Measurements from ENCODE around the gene THSD1.
"Not testable (repeated sequence)": the region's sequence is repeated elsewhere in the genome, so short reads cannot be mapped to it uniquely, and the experiment has no call there.

The THSD1 gene

DNA sequence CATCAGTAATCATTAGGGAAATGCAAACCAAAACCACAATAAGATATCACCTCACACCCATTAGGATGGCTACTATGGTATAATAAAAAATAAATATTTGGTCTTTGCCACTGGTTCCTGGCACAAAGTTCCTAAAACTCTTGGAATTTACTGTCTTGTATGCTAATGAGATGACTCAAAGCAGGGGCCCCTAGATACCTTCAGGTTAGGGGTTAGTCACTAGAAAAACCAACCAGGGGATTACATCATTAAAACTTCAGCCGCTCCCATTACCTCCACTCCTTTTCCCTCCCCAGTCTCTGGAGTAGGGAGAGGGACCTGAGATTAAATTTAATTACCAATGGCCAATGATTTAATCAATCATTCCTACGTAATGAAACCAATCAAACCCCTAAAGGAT lies 49.6 kb downstream of the THSD1 start:
- no peak for DNase-seq (ENCODE audit: low read depth)
- TF ChIP-seq CTCF (conservative IDR thresholded peaks at IDR 0.05; ENCODE audit: low read depth, low read length): no peak
- no peak overlapping the region for H3K4me3 ChIP-seq (ENCODE audit: low read length)

DNA sequence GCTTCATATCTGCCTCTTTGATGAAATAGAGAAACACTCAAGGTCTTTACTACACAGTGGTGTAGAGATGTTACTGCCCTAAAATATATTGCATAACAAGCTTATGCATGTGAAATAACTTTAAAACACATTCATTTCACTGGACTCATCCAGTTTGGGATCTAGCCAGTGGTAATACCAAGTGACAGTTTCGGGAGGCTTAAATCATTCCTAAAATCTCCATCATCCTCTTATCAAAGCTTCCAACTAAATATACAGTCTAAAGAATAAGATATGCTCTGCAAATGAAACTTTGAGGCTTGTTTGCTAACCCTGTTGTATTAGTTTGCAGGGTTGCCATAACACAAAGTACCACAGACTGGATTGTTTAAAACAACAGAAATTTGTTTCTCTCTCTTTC lies 52.8 kb downstream of the THSD1 start:
- TF ChIP-seq CTCF (conservative IDR thresholded peaks at IDR 0.05; ENCODE audit: low read depth, low read length): no peak
- no peak for DNase-seq (ENCODE audit: low read depth)
- H3K4me3 ChIP-seq (ENCODE audit: low read length): no peak overlapping the region

DNA sequence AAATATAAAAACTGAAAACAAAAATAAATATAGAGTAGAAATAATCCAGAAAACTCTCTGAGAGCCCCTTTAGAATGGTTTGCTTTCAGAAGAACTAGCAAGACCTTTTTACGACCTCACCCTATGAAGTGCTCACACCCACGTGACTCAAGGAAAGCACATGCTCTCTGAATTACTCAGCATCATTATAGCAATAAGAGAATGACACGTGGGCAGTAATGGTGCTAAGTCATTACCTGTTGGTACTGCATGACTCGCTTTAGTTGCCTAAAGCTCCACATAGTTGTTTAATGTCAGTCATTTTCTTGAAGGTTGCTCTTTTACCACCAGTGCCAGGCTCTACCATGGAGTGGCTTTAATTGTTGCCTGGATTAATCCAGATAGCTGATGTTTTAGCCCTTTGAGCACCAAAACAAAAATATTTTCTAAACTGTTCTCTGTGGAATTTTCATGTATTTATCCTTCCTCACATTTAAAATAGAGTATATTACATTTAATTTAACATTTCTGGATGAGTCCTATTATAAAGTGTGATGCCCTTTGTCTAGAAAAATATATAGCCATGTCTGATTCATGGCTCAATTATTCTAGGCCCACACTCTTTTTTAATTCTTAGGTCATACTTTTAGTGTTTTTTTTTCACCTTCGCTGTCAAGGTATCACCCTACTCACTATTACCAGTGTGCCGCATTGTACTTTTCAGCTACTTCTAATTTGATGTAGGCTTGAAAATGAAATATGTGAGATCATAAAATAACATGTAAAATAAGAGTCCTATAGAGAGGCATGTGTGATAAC lies 56.8 kb downstream of the THSD1 start:
- no peak overlapping the region for H3K4me3 ChIP-seq (ENCODE audit: low read length)
- peak; percentile 96 for DNase-seq (ENCODE audit: low read depth)
- TF ChIP-seq CTCF (conservative IDR thresholded peaks at IDR 0.05; ENCODE audit: low read depth, low read length): no peak

DNA sequence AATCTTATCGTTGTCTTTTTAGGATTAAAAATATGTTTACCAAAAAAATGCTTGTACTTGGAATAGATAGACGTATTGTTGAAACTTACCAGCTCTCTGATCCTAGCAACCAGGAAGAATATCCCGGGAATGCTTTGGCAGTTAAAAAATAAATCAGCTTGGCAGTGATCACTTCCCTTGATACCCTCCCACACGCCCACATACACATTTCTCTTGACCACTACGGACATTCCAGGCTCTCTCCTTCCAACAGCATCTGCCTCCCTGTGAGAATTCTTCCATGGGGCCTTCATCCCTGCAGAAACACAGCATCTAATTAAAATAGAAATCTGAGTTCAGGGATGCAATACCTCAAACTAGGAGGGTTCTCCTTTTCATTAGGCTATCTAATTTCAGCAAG lies 57.9 kb downstream of the THSD1 start:
- H3K4me3 ChIP-seq (ENCODE audit: low read length): no peak overlapping the region
- DNase-seq (ENCODE audit: low read depth): peak; percentile 85
- no peak for TF ChIP-seq CTCF (conservative IDR thresholded peaks at IDR 0.05; ENCODE audit: low read depth, low read length)

DNA sequence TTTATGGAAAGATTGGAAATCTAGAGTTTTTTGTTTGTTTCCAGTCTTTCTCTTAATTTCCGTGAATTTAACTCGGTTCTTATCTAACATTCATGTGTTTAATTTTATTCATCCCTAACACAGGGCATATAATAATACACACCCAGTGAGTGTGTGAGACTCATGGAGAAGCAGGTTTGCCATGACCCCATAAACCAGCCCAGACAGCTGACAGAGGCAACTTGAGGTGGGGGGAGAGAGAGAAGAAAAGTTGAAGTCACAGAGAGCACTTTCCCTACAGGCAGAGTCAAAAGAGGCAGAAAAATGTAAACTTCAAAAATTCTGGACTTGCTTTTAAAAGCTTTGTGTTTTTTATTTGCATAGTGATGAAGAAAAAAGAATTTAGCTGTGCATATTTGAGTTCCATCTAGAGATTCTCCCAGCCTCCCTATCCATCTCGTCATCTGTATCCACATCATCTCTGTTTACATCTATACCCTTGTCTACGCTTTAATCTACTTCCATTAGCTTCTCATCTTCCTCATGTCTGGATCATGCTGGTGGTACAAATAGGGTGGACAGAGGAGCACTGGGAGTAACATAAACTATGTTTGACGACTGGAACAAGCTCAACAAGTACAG lies 60.2 kb downstream of the THSD1 start:
- no peak for DNase-seq (ENCODE audit: low read depth)
- TF ChIP-seq CTCF (conservative IDR thresholded peaks at IDR 0.05; ENCODE audit: low read depth, low read length): no peak
- no peak overlapping the region for H3K4me3 ChIP-seq (ENCODE audit: low read length)

DNA sequence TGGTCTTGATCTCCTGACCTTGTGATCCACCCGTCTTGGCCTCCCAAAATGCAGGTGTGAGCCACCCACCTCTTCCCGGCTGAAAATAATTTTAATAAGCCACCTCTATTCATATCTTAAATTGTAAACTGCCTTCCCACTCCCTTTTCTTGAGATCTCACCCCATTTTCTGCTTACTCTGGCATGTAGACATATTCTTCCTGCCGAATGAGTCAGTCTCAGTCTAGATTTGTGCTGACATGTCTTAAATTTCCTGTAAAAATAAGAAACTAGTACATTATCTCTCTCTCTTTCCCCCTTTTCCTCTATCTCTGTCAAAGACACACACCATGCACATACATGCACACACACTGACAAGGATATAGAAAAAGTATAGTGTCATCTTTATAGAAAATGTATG lies 60.9 kb downstream of the THSD1 start:
- TF ChIP-seq CTCF (conservative IDR thresholded peaks at IDR 0.05; ENCODE audit: low read depth, low read length): no peak
- DNase-seq (ENCODE audit: low read depth): no peak
- no peak overlapping the region for H3K4me3 ChIP-seq (ENCODE audit: low read length)

DNA sequence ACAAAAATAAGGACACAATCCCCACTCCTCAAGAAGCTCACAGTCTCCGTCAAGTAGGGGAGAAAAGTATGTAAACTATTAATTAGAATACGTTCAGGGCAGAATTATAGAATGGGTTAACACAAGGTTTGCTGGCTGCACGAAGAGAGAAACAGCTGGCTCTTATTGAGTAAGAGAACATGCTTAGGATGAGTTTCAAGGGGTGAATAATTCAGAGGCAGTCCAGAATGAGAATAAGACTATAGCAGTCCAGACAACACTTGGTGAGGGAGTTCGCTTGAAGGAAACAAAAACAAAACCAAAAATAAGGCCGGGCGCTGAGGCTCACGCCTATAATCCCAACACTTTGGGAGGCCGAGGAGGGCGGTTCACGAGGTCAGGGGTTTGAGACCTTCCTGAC lies 61.9 kb downstream of the THSD1 start:
- no peak for TF ChIP-seq CTCF (conservative IDR thresholded peaks at IDR 0.05; ENCODE audit: low read depth, low read length)
- H3K4me3 ChIP-seq (ENCODE audit: low read length): no peak overlapping the region
- DNase-seq (ENCODE audit: low read depth): no peak

GRCh38 chr13:52342203-52342602 lies 63.8 kb downstream of the THSD1 start:
- not testable (repeated sequence) for H3K4me3 ChIP-seq (ENCODE audit: low read length); DNase-seq (ENCODE audit: low read depth)

- H3K4me3 ChIP-seq (ENCODE audit: low read length); DNase-seq (ENCODE audit: low read depth): not testable (repeated sequence)
Observed at GRCh38 chr13:52337828-52338455, 68.0 kb downstream of the THSD1 start.

- not testable (repeated sequence) for H3K4me3 ChIP-seq (ENCODE audit: low read length); DNase-seq (ENCODE audit: low read depth)
Observed at GRCh38 chr13:52334107-52334506, 71.9 kb downstream of the THSD1 start.
